ENCODE measurements around the gene PLTP.
A peak's percentile ranks its signal among the peaks of the same experiment; 100 is the strongest.

PLTP gene

GRCh38 chr20:45867819-45868176, 44.2 kb downstream of the PLTP start:
- DNase-seq, result no peak

GRCh38 chr20:45867136-45867818, 44.7 kb downstream of the PLTP start:
- no peak for DNase-seq

- no peak for DNase-seq
These were observed 45.5 kb downstream of the PLTP start for GRCh38 chr20:45866454-45866853.

GRCh38 chr20:45863543-45864470, 48.1 kb downstream of the PLTP start:
- peak; percentile 3 for DNase-seq

DNA sequence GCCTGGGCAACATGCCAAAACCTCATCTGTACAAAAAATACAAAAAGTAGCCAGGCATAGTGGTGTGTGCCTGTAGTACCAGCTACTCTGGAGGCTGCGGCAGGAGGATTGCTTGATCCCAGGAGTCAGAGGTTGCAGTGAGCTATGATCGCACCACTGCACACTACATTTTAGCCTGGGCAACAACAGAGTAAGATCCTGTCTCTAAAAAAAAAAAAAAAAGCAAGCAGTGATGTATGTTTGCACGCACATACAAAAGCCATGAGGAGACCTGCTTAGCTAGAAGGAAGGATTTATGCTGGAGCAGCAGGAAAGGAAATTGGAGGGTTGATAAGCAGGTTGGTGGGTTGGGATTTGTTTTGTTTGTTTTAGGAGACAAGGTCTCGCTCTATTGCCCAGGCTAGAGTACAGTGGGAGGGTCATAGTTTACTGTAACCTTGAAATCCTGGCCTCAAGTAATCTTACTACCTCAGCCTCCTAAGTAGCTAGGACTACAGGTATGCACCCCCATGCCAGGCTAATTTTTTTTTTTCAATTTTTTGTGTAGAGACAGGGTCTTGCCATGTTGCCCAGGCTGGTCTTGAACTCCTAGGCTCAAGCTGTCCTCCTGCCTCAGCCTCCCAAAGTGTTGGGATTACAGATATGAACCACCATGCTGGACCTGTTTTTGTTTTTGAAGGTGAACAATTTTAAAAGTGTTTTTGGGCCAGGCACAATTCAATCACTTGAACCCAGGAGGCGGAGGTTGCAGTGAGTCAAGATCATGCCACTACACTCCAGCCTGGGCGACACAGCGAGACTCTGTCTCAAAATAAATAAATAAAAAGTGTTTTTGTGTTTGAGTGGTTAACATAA, 50.5 kb downstream of the PLTP start:
- peak; percentile 66 for DNase-seq

GRCh38 chr20:45860560-45861220, 51.3 kb downstream of the PLTP start:
- DNase-seq, result no peak

GRCh38 chr20:45859916-45860315, 52.0 kb downstream of the PLTP start:
- DNase-seq, result no peak

DNA sequence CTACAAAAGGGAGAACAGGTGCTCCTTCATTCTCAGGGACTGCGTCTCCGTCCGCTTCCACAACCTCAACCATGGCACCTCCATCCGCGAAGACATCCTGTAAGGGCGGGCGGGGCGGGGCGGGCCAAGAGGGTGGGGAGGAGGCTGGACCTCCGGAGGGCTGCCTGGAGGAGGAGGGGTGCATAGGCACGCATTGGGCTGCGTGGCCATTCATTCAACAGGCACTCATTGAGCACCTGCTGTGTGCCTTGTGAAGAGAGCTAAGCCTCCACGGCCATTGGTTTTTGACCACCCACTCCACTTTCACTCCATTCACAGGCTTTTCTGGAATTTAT, 54.1 kb downstream of the PLTP start:
- DNase-seq, result peak; percentile 33

- DNase-seq, result peak; percentile 100
These were observed 54.7 kb downstream of the PLTP start, which contains the start of the genes ACOT8 and ZSWIM3 for GRCh38 chr20:45857114-45857881. TSS of gene ACOT8 (minus strand) at chr20:45857392. CDS start at chr20:45857315, 77 bp downstream. TSS of gene ZSWIM3 (plus strand) at chr20:45857614. CDS start at chr20:45857826, 212 bp downstream.

DNA sequence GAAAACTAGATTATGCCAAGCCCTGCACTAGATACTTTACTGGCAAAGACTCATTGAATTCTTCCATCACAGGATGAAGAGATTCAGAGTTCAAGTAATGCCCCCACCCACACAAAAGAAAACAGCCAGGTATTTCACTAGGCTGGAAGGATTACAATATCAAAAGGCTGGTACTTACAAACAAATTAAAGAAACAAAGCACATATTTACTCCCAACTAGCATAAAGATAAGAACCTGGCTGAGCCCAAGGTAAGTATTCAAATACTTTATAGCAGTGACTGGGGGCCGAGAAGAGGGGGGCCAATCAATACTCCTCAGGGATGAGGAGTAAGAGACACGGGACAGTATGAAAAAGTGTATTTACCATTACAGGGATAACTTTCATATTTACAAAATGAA, 58.5 kb downstream of the PLTP start:
- DNase-seq, result no peak

GRCh38 chr20:45852326-45852725, 59.6 kb downstream of the PLTP start:
- DNase-seq, result no peak

GRCh38 chr20:45851501-45851900, 60.5 kb downstream of the PLTP start:
- DNase-seq, result no peak

DNA sequence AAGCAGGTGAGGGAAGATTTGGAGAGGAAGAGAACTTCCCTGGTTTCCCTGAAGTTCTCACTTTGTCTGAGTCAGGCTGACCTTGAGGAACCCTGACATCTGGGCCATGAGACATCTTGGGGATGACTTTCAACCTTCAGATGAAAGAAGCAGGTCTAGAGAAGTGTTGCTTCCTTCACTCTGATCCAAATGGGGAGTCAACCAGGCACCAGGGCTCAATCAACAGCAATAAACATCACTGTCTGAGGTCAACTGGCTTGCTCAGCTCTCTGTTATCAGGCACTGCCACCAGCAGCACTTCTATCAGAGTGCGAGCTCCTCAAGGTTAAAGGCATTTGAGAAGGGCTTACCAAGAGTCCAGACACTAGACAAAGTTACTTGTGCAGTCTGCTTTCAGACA, 61.0 kb downstream of the PLTP start:
- no peak for DNase-seq

- DNase-seq, result no peak
These were observed 61.7 kb downstream of the PLTP start for GRCh38 chr20:45850238-45850637.

DNA sequence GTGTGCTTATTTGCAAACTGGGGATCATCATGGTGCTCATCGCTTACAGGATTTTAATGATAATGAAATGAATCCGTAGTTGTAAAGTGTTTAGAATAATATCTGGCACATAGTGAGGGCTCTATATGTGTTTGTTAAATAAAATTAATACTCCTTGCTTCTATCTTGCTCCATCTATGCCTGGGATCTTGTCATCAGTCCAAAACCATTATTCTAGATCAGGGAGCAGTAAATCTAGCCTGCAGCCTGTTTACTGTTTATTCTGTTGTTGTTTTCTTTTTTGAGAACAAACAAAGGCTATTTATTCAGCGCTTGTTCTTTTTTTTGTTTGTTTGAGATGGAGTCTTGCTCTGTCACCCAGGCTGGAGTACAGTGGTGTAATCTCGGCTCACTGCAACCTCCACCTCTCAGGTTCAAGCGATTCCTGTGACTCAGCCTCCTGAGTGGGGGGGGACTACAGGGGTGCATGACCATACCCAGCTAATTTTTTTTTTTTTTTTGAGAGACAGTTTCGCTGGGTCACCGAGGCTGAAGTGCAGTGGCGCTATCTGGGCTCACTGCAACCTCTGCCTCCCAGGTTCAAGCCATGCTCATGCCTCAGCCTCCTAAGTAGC, 62.9 kb downstream of the PLTP start:
- no peak for DNase-seq

Data from NCI-H2029 (cell line).